AG04450 (cell line): ENCODE results near the gene DNAJC7. TPM values are rescaled to one million over a fixed set of nuclear protein-coding genes. Genes with fewer than 3 reads are reported as not detected.

Source experiments
- CTCF ChIA-PET: fragments of 300-600, 350-600 bp; formaldehyde crosslinking; extraction: SDS; loops from one replicate; lab custom pipeline; 2022; ENCODE audit warnings: antibody characterized with exemption, inconsistent platforms; lab: Charles Lee
- POLR2A ChIA-PET: fragments of 350-600 bp; formaldehyde crosslinking; extraction: SDS; loops from one replicate; lab custom pipeline; 2021; ENCODE audit warnings: antibody characterized with exemption, inconsistent platforms; lab: Yijun Ruan, JAX
- DNase-seq: peaks from one replicate; pipeline ENCODE4 v3.0.0-alpha.2; 2011; ENCODE audit warnings: low read depth, low spot score
- H3K27ac ChIP-seq: one replicate; pipeline ENCODE4 v1.5.1; 2012; ENCODE audit warnings: low read depth, low read length, control low read depth
- H3K27me3 ChIP-seq: one replicate; pipeline ENCODE4 v1.6.0; 2012; ENCODE audit warnings: low read length; ENCODE audit not compliant: control insufficient read depth, insufficient read depth
- H3K4me3 ChIP-seq: 2 replicates; pipeline ENCODE4 v1.5.1; 2011; ENCODE audit warnings: mild to moderate bottlenecking, low read depth, low read length, control low read depth
- H3K9me3 ChIP-seq: 2 replicates; pipeline ENCODE4 v1.5.1; 2012; ENCODE audit warnings: low read length; ENCODE audit not compliant: control insufficient read depth, insufficient read depth
- CTCF ChIP-seq: IDR thresholded peaks from 2 replicates; pipeline ENCODE4 v1.5.1; 2011; ENCODE audit warnings: low read depth, low read length, control low read depth, inconsistent platforms
- polyA plus RNA-seq: library from polyadenylated mRNA; depleted of rRNA; stranded (reverse); fragments of >200 nt; gene quantifications from 2 replicates; pipeline ENCODE4 v1.2.3, GENCODE V29; 2011

The DNAJC7 gene
- polyA plus RNA-seq, 1 experiment: 66.4 TPM

DNA sequence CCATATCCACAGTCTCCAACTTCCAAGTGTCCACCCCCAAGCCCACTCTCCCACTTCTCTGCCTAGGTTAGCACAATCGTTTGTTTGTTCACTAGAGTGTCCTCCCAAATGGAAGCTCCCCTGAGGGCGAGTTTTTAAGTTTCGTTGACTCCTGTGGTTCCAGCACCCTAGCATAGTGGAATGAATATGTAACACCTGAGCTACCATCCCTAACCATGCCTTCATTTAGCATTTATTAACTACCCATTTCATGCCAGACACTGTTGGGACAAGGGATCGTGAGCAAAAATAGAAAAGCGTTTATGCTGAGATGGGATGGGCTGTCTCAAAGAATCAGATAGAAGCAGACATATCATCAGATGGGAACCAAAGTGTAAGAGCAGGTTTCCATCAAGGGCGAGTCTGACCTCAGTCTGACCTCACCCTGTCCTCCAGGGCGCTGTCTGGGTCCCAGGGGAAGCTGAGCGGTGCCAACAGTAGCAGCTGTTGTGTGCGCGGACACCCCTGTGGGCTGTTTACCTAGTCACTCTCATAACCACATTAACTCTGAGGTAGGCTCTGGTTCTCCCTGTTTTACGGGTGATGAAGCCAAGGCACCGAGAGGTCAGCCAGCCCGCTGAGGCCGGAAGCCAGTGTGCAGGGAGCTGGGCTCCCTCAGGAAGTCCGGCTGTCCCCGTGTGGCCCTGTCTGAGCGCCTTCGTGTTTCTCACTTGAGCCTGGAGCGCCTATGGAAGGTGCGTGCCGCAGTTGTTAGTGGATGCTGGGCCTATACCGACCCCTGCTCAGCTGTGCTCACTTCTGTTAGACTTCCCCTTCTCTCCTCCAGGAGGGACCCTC lies 44.5 kb downstream of the DNAJC7 start:
- Histone ChIP-seq H3K4me3 (no peak overlapping the region), H3K27ac (peak overlapping the region; percentile 11), H3K9me3 (peaks cover 6% of the 10 kb centered on the region; the same call in 1 of the 2 replicates), H3K27me3 (no peaks in the 10 kb centered on the region)
- CTCF ChIA-PET: interaction anchor here (1.2 kb wide), 1 partner anchor 128 kb away, joined by 3 read pairs; no protein-coding TSS in a partner anchor
- POLR2A ChIA-PET: interaction anchor here (0.6 kb wide), 1 partner anchor 171 kb away, joined by 3 read pairs; no protein-coding TSS in a partner anchor
- TF ChIP-seq CTCF: no peak
- no peak for DNase-seq

GRCh38 chr17:41971721-41972523 lies 45.3 kb downstream of the DNAJC7 start:
- Histone ChIP-seq H3K4me3 (no peak overlapping the region), H3K27ac (no peak overlapping the region), H3K9me3 (peaks cover 7% of the 10 kb centered on the region; the same call in 1 of the 2 replicates), H3K27me3 (no peaks in the 10 kb centered on the region)
- POLR2A ChIA-PET: no interaction called here
- TF ChIP-seq CTCF: no peak
- CTCF ChIA-PET: interaction anchor here (1.2 kb wide), 1 partner anchor 129 kb away, joined by 3 read pairs; no protein-coding TSS in a partner anchor
- DNase-seq: no peak

DNA sequence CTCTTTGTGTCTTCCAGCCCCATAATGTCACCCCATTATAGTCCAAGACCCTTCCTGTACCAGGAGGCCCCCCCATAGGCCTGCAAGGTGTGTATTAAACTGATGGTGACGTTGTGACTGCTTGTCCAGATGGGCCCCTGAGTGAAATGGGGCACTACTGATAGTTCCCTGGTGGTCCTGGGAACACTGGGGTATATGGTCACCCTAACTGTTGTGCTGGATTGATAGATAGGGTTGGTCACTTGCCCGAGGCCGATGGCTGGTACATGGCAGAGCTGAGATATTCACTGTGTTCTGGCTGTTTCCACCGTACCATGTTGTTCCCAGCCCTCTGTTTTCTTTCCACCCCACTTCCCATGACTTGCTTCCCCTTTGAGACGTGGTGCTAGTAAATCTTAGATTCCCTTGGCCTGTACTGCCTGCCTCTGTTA lies 46.3 kb downstream of the DNAJC7 start:
- H3K9me3 ChIP-seq: peaks cover 7% of the 10 kb centered on the region; the same call in 1 of the 2 replicates
- POLR2A ChIA-PET: no interaction called here
- no peak for TF ChIP-seq CTCF
- CTCF ChIA-PET: interaction anchor here (0.7 kb wide), 1 partner anchor 88 kb away, joined by 3 read pairs; no protein-coding TSS in a partner anchor
- no peak overlapping the region for H3K27ac ChIP-seq
- no peaks in the 10 kb centered on the region for H3K27me3 ChIP-seq
- H3K4me3 ChIP-seq: no peak overlapping the region
- DNase-seq: no peak

- no peak for TF ChIP-seq CTCF
- no peaks in the 10 kb centered on the region for H3K27me3 ChIP-seq
- H3K27ac ChIP-seq: no peak overlapping the region
- no peak overlapping the region for H3K4me3 ChIP-seq
- ChIA-PET POLR2A (no interaction called here), CTCF (no interaction called here)
- H3K9me3 ChIP-seq: peaks cover 7% of the 10 kb centered on the region; the same call in 1 of the 2 replicates
- DNase-seq: no peak
These were observed 48.6 kb downstream of the DNAJC7 start for GRCh38 chr17:41968676-41969075.
